ENCODE results near the gene HOXC4. TPM values are rescaled to one million over a fixed set of nuclear protein-coding genes. Genes with fewer than 3 reads are reported as not detected.

The HOXC4 gene
- total RNA-seq (2021; fragmentation: NEBNext Ultra II Directional; extraction: Animal tissue kit (Norgen Biotek cat#: 25700)), result not detected in 2 replicates
- polyA plus RNA-seq (2011; rRNA removed), result not detected in 2 replicates
- not detected for polyA plus RNA-seq (2011; cell fraction: cytosol; rRNA removed)
- polyA plus RNA-seq (2011; cell fraction: nucleus; rRNA removed), result not detected
- polyA plus RNA-seq (2012, experiment 1 of 2), result not detected in 4 replicates
- polyA plus RNA-seq (2012, experiment 2 of 2), result not detected
- polyA plus RNA-seq (2013, experiment 1 of 2), result 0.02 TPM
- 0.02 TPM for polyA plus RNA-seq (2013, experiment 2 of 2)
- not detected in 2 replicates for polyA minus RNA-seq (2011; rRNA and poly(A)+ RNA removed)
- polyA minus RNA-seq (2011; cell fraction: cytosol; rRNA and poly(A)+ RNA removed), result not detected
- polyA minus RNA-seq (2011; cell fraction: nucleus; rRNA and poly(A)+ RNA removed), result not detected
- long read RNA-seq, experiment 1, result 0 reads
- long read RNA-seq, experiment 2, result 0 reads

DNA sequence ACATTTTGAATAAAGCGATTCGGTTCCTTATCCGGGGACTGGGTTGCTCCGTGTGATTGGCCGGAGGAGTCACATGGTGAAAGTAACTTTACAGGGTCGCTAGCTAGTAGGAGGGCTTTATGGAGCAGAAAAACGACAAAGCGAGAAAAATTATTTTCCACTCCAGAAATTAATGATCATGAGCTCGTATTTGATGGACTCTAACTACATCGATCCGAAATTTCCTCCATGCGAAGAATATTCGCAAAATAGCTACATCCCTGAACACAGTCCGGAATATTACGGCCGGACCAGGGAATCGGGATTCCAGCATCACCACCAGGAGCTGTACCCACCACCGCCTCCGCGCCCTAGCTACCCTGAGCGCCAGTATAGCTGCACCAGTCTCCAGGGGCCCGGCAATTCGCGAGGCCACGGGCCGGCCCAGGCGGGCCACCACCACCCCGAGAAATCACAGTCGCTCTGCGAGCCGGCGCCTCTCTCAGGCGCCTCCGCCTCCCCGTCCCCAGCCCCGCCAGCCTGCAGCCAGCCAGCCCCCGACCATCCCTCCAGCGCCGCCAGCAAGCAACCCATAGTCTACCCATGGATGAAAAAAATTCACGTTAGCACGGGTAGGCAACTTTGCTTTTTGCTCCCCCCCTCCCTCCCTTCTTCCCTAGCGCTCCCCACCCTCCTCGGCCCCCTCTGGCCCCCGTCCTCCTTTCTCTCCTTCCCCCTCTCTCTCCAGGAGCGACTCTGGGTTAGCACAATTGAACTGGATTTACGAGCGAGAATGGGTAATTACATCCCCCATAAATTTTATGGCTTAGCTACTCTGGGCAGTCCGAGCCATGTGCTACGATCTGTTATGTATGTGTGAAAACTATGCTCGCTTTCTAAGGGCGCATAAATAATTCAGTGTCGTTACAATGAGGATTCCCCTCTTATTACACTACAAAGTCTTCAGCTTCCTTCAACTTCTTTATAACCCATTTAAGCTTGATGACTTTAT lies at the start of gene HOXC4:
HOXC4 (plus strand) TSS at position 85 of the 991 bp plus-strand sequence; CDS start at position 173, 88 bp downstream.
- H3K18ac ChIP-seq (ENCODE audit: extremely low read depth, low read length), result no peak within 1 kb of the TSS; the same call in 1 of the 2 replicates
- no peak for DNase-seq (ENCODE audit: low read depth in 1 of 2, low spot score in 2 of 2)
- TF ChIP-seq TAF7 (optimal IDR thresholded peaks at IDR 0.05; ENCODE audit: borderline replicate concordance, low read depth, low read length) (no peak), RNF2 (IDR thresholded peaks at IDR 0.05; ENCODE audit: borderline replicate concordance, low read depth, low read length, missing control alignments, poor library complexity, severe bottlenecking) (peak; percentile 72), SUZ12 (IDR thresholded peaks at IDR 0.05; ENCODE audit: low read length) (peak; percentile 84), ZNF274 (IDR thresholded peaks at IDR 0.05; ENCODE audit: borderline replicate concordance, extremely low read depth, low read length) (no peak), EZH2 (IDR thresholded peaks at IDR 0.05; ENCODE audit: low read depth, low read length, severe bottlenecking) (peak; percentile 86), RFX5 (IDR thresholded peaks at IDR 0.05; ENCODE audit: borderline replicate concordance, low read depth, low read length) (no peak)

More for the DNA sequence above, at the start of gene HOXC4:
- Histone ChIP-seq H3K14ac (ENCODE audit: insufficient read length) (no peak within 1 kb of the TSS), H3K56ac (replicated peaks; ENCODE audit: insufficient read length, low read depth, low read length) (no peak within 1 kb of the TSS), H3K4me2 (ENCODE audit: insufficient read depth in 1 of 2, low read depth in 2 of 2, low read length in 2 of 2) (peak within 1 kb of the TSS; percentile 50 to 53), H2BK15ac (ENCODE audit: low read length) (no peak within 1 kb of the TSS), H3K23me2 (ENCODE audit: low read depth, low read length) (peaks cover 3% of the 10 kb centered on the region), H2BK120ac (replicated peaks; ENCODE audit: low read depth, low read length) (no peak within 1 kb of the TSS), H3K36me3 (ENCODE audit: control insufficient read depth in 2 of 4, insufficient read depth in 4 of 4, low read length in 3 of 4) (no peaks in the 10 kb centered on the region), H3K4me3 (ENCODE audit: extremely low read depth in 1 of 4, insufficient read depth in 2 of 4, low read depth in 3 of 4, low read length in 4 of 4) (peak within 1 kb of the TSS in 1 of 4 experiments; percentile 51; a peak in 5 of 8 replicates), H2BK12ac (ENCODE audit: low read depth, low read length) (peak within 1 kb of the TSS; percentile 44; the same call in 1 of the 2 replicates), H3K4ac (replicated peaks; ENCODE audit: insufficient read length, low read depth, low read length) (no peak within 1 kb of the TSS), H3K9ac (replicated peaks in 1 of 4; ENCODE audit: extremely low read depth in 1 of 4, low read depth in 3 of 4, low read length in 3 of 4) (no peak within 1 kb of the TSS), H2AFZ (ENCODE audit: low read length) (no peak within 1 kb of the TSS), H2BK20ac (ENCODE audit: low read length) (0 out of 2 replicates have a peak within 1 kb of the TSS, but pooled peaks have one; percentile 34), H3K79me2 (ENCODE audit: control insufficient read depth in 1 of 2, insufficient read depth in 2 of 2, low read length in 2 of 2) (no peaks in the 10 kb centered on the region), H2BK5ac (ENCODE audit: low read depth, low read length) (no peak within 1 kb of the TSS), H3K9me3 (ENCODE audit: insufficient read depth in 2 of 2, low read depth in 1 of 2, low read length in 1 of 2) (no peaks in the 10 kb centered on the region), H4K8ac (ENCODE audit: extremely low read depth, insufficient read depth, low read length) (no peak within 1 kb of the TSS), H3K27ac (ENCODE audit: low read depth, low read length) (no peak within 1 kb of the TSS), H4K5ac (ENCODE audit: insufficient read length, low read depth, low read length) (no peak within 1 kb of the TSS), H3K4me1 (replicated peaks in 1 of 4; ENCODE audit: control insufficient read depth in 3 of 4, insufficient read depth in 4 of 4, low read length in 3 of 4) (peaks cover 3 to 22% (median 8%) of the 10 kb centered on the region in 4 experiments; a peak in 6 of 7 replicates), H4K91ac (replicated peaks; ENCODE audit: insufficient read length, low read length) (no peak within 1 kb of the TSS), H3K27me3 (replicated peaks in 1 of 4; ENCODE audit: control insufficient read depth in 3 of 4, extremely low read depth in 1 of 4, insufficient read depth in 3 of 4, low read length in 3 of 4) (peaks cover 95 to 100% (median 99%) of the 10 kb centered on the region in 4 experiments), H2AK5ac (ENCODE audit: low read depth, low read length) (peak within 1 kb of the TSS; percentile 28; the same call in 1 of the 2 replicates), H3K79me1 (ENCODE audit: low read depth, low read length) (no peaks in the 10 kb centered on the region), H4K20me1 (replicated peaks in 1 of 2; ENCODE audit: control insufficient read depth in 1 of 2, insufficient read depth in 2 of 2, low read length in 2 of 2) (peaks cover 12 to 15% of the 10 kb centered on the region in 2 experiments), H3K23ac (ENCODE audit: insufficient read length) (no peak within 1 kb of the TSS)
- no peak for FAIRE-seq
- ChIA-PET CTCF (ENCODE audit: partially characterized antibody) (interaction anchor here (0.6 to 4.9 kb wide), 25 partner anchors 9 to 155 kb away, joined by 3 to 34 read pairs (median 4); partner anchors contain the start of genes HOXC10, HOXC5 and SMUG1), POLR2A (ENCODE audit: partially characterized antibody) (no interaction called here)
- 10% methylated on average over 40 of the region's 52 CpGs; no CpG with 5 or more reads in 1 of the 2 experiments for WGBS, 2 experiments (ENCODE audit: extremely low coverage in 1 of 2, insufficient coverage in 1 of 2, insufficient read length in 1 of 2, insufficient replicate concordance in 2 of 2, low coverage in 1 of 2, low lambda C conversion rate in 2 of 2, missing lambda C conversion rate in 1 of 2)

All from H1 (cell line).